Measurements from ENCODE around the gene SLC6A11.

GRCh38 chr3:10960255-10960654 lies 144.2 kb downstream of the SLC6A11 start:
- TF ChIP-seq CTCF (conservative IDR thresholded peaks at IDR 0.05; ENCODE audit: low read length) (no peak), EZH2phosphoT487 (IDR thresholded peaks at IDR 0.05; ENCODE audit: borderline replicate concordance, low read depth, low read length) (no peak)

Measured in OCI-LY7 (cell line).